Measurements from ENCODE around the gene DUOX1.

GRCh38 chr15:45146405-45146804 lies 16.6 kb downstream of the DUOX1 start:
- TF ChIP-seq POLR2AphosphoS5 (IDR thresholded peaks at IDR 0.05; ENCODE audit: low read depth, low read length) (no peak), POLR2A (IDR thresholded peaks at IDR 0.05; ENCODE audit: low read depth, low read length) (no peak)

Data from GM12891 (cell line).